ENCODE data around the gene IPCEF1. TPM values are rescaled to one million over a fixed set of nuclear protein-coding genes. Genes with fewer than 3 reads are reported as not detected.

The IPCEF1 gene
- total and polyA plus RNA-seq, 2 donors (not counting 3 experiments of a cell fraction or from before 2014, with no cell fraction given): 0.01 to 0.51 TPM

GRCh38 chr6:154187714-154188113 is 168.9 kb downstream of the IPCEF1 start:
- no peaks in the 10 kb centered on the region for H3K9me3 ChIP-seq (replicated peaks; ENCODE audit: control insufficient read depth, insufficient read depth, low read length)
- FAIRE-seq: no peak

More at GRCh38 chr6:154187714-154188113, 168.9 kb downstream of the IPCEF1 start:
- intact Hi-C loops (cut with micrococcal nuclease) (no loop called here), dilution Hi-C loops (cut with MboI; ENCODE audit: extremely low pct_ligation_motif_present, low sequenced_read_pairs) (no loop called here)
- Histone ChIP-seq H2AFZ (ENCODE audit: low read depth, low read length) (no peak overlapping the region), H3K27me3 (ENCODE audit: control insufficient read depth in 2 of 2, insufficient read depth in 2 of 2, low read length in 2 of 2) (no peaks in the 10 kb centered on the region), H3K4me3 (replicated peaks in 1 of 3; ENCODE audit: insufficient read depth in 1 of 3, low read depth in 1 of 3, low read length in 3 of 3) (no peak overlapping the region), H3K27ac (ENCODE audit: insufficient read depth, low read depth, low read length) (no peak overlapping the region), H3K4me2 (ENCODE audit: insufficient read depth, low read length) (no peak overlapping the region), H3K9me1 (replicated peaks; ENCODE audit: control insufficient read depth, extremely low read depth, insufficient read depth, low read length) (no peaks in the 10 kb centered on the region), H3K4me1 (ENCODE audit: control insufficient read depth, extremely low read depth, insufficient read depth, low read length) (no peaks in the 10 kb centered on the region), H3K79me2 (ENCODE audit: control insufficient read depth, insufficient read depth, low read length) (no peaks in the 10 kb centered on the region), H3K9ac (replicated peaks; ENCODE audit: extremely low read depth, insufficient read depth, low read length) (no peak overlapping the region), H4K20me1 (replicated peaks; ENCODE audit: control insufficient read depth, extremely low read depth, insufficient read depth, low read length) (no peaks in the 10 kb centered on the region), H3K36me3 (ENCODE audit: control insufficient read depth in 2 of 2, extremely low read depth in 1 of 2, insufficient read depth in 2 of 2, low read length in 2 of 2) (no peaks in the 10 kb centered on the region)
- no TSS peak for BruUV-seq (replicated peaks)
- CTCF ChIA-PET: no interaction called here
- POLR2A ChIA-PET: no interaction called here
- no peak for TF ChIP-seq POLR2AphosphoS5 (IDR thresholded peaks at IDR 0.05; ENCODE audit: insufficient read depth, low read depth, low read length)
- no peak for TF ChIP-seq POLR2A (IDR thresholded peaks at IDR 0.05; ENCODE audit: low read depth, low read length)
- TF ChIP-seq GATA2 (IDR thresholded peaks at IDR 0.05; ENCODE audit: insufficient read depth, insufficient read length, low read depth, low read length): no peak
- no peak for TF ChIP-seq MYC (IDR thresholded peaks at IDR 0.05; ENCODE audit: low read depth, low read length)
- TF ChIP-seq CTCF (IDR thresholded peaks at IDR 0.05; ENCODE audit: extremely low read depth in 1 of 2, insufficient read depth in 1 of 2, low read depth in 1 of 2, low read length in 2 of 2): no peak
- TF ChIP-seq JUN (IDR thresholded peaks at IDR 0.05; ENCODE audit: borderline replicate concordance, insufficient read depth, insufficient read length, low read depth): no peak
- no peak for TF ChIP-seq MAX (IDR thresholded peaks at IDR 0.05; ENCODE audit: insufficient read depth, insufficient read length)
- TF ChIP-seq FOS (IDR thresholded peaks at IDR 0.05; ENCODE audit: borderline replicate concordance, insufficient read depth, low read length): no peak
- TF ChIP-seq EZH2 (IDR thresholded peaks at IDR 0.05; ENCODE audit: borderline replicate concordance, low read depth, low read length, severe bottlenecking): no peak
- no peak for DNase-seq (ENCODE audit: low read depth, low spot score)
